CD4-positive, alpha-beta T cell (primary cell): ENCODE data around the gene RNF212. TPM values are rescaled to one million over a fixed set of nuclear protein-coding genes. Genes with fewer than 3 reads are reported as not detected.

Source experiments
- ATAC-seq: fragments of 200-7000 bp; cut with Tn5 transposase; one replicate; pipeline ENCODE4 v1.10.0; 2022; ENCODE audit warnings: mild to moderate bottlenecking; ENCODE audit not compliant: poor library complexity
- CTCF ChIA-PET: fragments of 350-600 bp; sonication (Branson Sonifier 250); formaldehyde crosslinking; loops from one replicate; lab custom pipeline; 2021; ENCODE audit warnings: antibody characterized with exemption, inconsistent platforms; lab: Charles Lee
- POLR2A ChIA-PET: fragments of 350-600 bp; sonication (Branson Sonifier 250); formaldehyde crosslinking; loops from one replicate; lab custom pipeline; 2021; ENCODE audit warnings: antibody characterized with exemption, inconsistent platforms; lab: Charles Lee
- DNase-seq, 14 experiments: peaks; one replicate each; pipeline ENCODE4 v3.0.0-alpha.2; 2013 to 2020; ENCODE audit warnings: mixed read lengths in 2 of 14
- H3K27ac ChIP-seq, 2 donors: one replicate each; pipeline versions ENCODE4 v1.5.1 to v1.7.0; 2013; ENCODE audit warnings: low read length in 2 of 2, low read depth in 1 of 2, mild to moderate bottlenecking in 1 of 2
- H3K27me3 ChIP-seq, 2 experiments: 1 replicate in 1 of 2; 2 replicates in 1 of 2; pipeline versions ENCODE4 v1.6.1 to v1.7.0; 2013; ENCODE audit warnings: low read length in 2 of 2, control low read depth in 1 of 2, mild to moderate bottlenecking in 1 of 2, moderate library complexity in 1 of 2; ENCODE audit not compliant: insufficient read depth in 2 of 2, control insufficient read depth in 1 of 2
- H3K36me3 ChIP-seq: one replicate; pipeline ENCODE4 v1.6.1; 2013; ENCODE audit warnings: low read length, control low read depth; ENCODE audit not compliant: insufficient read depth
- H3K4me1 ChIP-seq: one replicate; pipeline ENCODE4 v1.6.1; 2013; ENCODE audit warnings: low read length, control low read depth; ENCODE audit not compliant: insufficient read depth
- H3K4me3 ChIP-seq: one replicate; pipeline ENCODE4 v1.5.1; 2013; ENCODE audit warnings: mild to moderate bottlenecking, low read length, moderate library complexity
- H3K9me3 ChIP-seq, 2 experiments: 1 replicate in 1 of 2; 2 replicates in 1 of 2; pipeline versions ENCODE4 v1.6.1 to v1.7.0; 2013; ENCODE audit warnings: low read length in 2 of 2, mild to moderate bottlenecking in 2 of 2, control low read depth in 1 of 2, moderate library complexity in 1 of 2; ENCODE audit not compliant: control insufficient read depth in 1 of 2, insufficient read depth in 1 of 2
- H3K27ac Mint-ChIP-seq: one replicate; pipeline ENCODE4 v1.8.0; 2020; ENCODE audit warnings: mixed read lengths
- H3K27me3 Mint-ChIP-seq: one replicate; pipeline ENCODE4 v1.8.0; 2021; ENCODE audit warnings: mixed read lengths
- H3K36me3 Mint-ChIP-seq: one replicate; pipeline ENCODE4 v1.8.0; 2021; ENCODE audit warnings: low read depth, mixed read lengths
- H3K4me1 Mint-ChIP-seq: one replicate; pipeline ENCODE4 v1.8.0; 2021; ENCODE audit warnings: low read depth, mixed read lengths
- H3K4me3 Mint-ChIP-seq: one replicate; pipeline ENCODE4 v1.8.0; 2020; ENCODE audit warnings: mild to moderate bottlenecking, mixed read lengths
- H3K9me3 Mint-ChIP-seq: one replicate; pipeline ENCODE4 v1.8.0; 2020; ENCODE audit warnings: mixed read lengths
- CTCF ChIP-seq: fragments of 200-600 bp; IDR thresholded peaks from one replicate; pipeline ENCODE4 v1.8.0; 2022; ENCODE audit warnings: antibody characterized with exemption, mild to moderate bottlenecking
- intact Hi-C, 2 experiments: fragments of 100-400 bp; cut with DNase I in 1 of 2; cut with micrococcal nuclease in 1 of 2; formaldehyde crosslinking; loops; one replicate each; pipeline versions ENCODE4 v1.15.1 to v1.9.0; 2023 to 2025; cut with DNase I, micrococcal nuclease
- total RNA-seq, 174 experiments: library from RNA in 2 of 174; stranded (reverse) in 2 of 174; gene quantifications; one replicate each; pipeline ENCODE4 v1.2.3 and lab custom pipeline; 2021 to 2026

RNF212 gene
- total RNA-seq, 2 experiments from 2014 or later, result 5.6 to 8.3 TPM

DNA sequence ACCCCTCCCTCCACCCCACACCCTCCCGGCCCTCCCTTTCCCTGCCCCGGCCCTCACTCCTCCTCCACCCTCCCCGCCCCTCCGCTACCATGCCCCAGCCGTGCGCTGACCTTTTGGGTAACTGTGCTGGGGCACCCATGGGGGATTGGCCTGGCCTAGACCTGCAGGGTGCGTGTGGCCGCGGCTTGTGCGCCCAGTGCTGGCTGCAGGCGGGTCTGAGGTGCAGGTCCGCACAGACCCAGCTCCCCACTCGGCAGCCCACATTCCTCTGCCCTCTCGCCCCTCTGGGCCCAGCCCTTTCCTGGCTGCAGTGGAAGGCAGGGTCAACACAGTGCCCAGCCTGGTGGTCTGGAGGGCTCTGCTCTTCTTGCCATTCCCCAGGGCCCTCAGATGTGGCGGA lies 77.3 kb downstream of the RNF212 start:
- no peaks in the 10 kb centered on the region for H3K9me3 Mint-ChIP-seq
- no peaks in the 10 kb centered on the region for H3K4me1 Mint-ChIP-seq

GRCh38 chr4:1035510-1035909 lies 77.9 kb downstream of the RNF212 start:
- Histone ChIP-seq H3K27me3 (peaks cover 4 to 6% of the 10 kb centered on the region in 2 experiments), H3K27ac (no peak overlapping the region), H3K36me3 (no peaks in the 10 kb centered on the region), H3K9me3 (peaks cover 0 to 7% of the 10 kb centered on the region in 2 experiments), H3K4me1 (no peaks in the 10 kb centered on the region), H3K4me3 (no peak overlapping the region)
- CTCF ChIA-PET, result no interaction called here
- Mint-ChIP-seq H3K4me3 (no peak overlapping the region), H3K27ac (no peak overlapping the region), H3K36me3 (no peaks in the 10 kb centered on the region), H3K9me3 (no peaks in the 10 kb centered on the region), H3K27me3 (no peaks in the 10 kb centered on the region), H3K4me1 (no peaks in the 10 kb centered on the region)
- intact Hi-C loops, result no loop called here
- ATAC-seq, result no peak
- no peak for TF ChIP-seq CTCF
- no peak for DNase-seq
- POLR2A ChIA-PET, result no interaction called here

More for the DNA sequence above, 77.3 kb downstream of the RNF212 start:
- Mint-ChIP-seq H3K27me3 (no peaks in the 10 kb centered on the region), H3K4me3 (no peak overlapping the region), H3K27ac (no peak overlapping the region), H3K36me3 (no peaks in the 10 kb centered on the region)
- no peak for TF ChIP-seq CTCF
- Histone ChIP-seq H3K27me3 (peaks cover 4% of the 10 kb centered on the region in 2 experiments), H3K9me3 (peaks cover 0 to 7% of the 10 kb centered on the region in 2 experiments), H3K36me3 (no peaks in the 10 kb centered on the region), H3K4me1 (no peaks in the 10 kb centered on the region), H3K4me3 (no peak overlapping the region), H3K27ac (no peak overlapping the region)
- ChIA-PET CTCF (no interaction called here), POLR2A (no interaction called here)
- ATAC-seq (no peak), DNase-seq (no peak)
- intact Hi-C loops, result no loop called here

DNA sequence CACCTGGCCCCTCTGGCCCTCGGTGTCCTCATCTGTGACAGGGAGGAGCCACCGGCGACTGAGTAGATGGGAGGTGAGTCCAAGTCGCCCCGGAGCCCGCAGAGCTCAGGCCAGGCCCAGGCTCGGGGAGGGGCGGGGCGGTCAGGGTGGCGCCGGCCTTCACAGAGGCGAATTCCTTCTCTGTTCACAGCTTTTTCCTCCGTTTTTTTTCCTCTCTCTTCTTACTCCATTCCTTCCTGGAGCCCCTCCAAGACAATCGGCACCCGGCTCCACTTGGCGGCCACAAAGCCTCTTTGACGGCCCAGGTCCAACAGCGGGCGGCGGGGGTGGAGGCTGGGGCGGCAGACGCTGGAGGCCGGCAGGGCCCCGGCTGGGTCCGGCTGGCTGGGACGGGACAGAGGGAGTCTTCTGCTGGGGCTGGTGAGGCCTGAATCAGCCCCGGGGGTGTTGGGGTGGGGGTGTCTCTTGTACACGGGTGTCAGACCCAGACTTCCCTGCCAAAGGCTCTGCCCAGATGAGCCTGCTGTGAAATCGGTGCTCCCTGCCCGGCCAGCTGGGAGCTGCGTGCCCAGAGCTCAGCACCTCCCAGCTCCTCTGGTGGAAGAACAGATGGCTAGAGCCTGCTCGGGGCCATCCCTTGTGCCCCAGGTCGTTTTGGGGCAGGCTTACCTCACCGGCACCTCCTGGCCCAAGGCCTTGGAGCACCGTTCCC lies 79.4 kb downstream of the RNF212 start:
- Mint-ChIP-seq H3K4me1 (no peaks in the 10 kb centered on the region), H3K27ac (no peak overlapping the region), H3K36me3 (no peaks in the 10 kb centered on the region), H3K4me3 (no peak overlapping the region), H3K27me3 (no peaks in the 10 kb centered on the region), H3K9me3 (no peaks in the 10 kb centered on the region)
- intact Hi-C loops, result no loop called here
- ChIA-PET CTCF (no interaction called here), POLR2A (no interaction called here)
- Histone ChIP-seq H3K9me3 (peaks cover 0 to 7% of the 10 kb centered on the region in 2 experiments), H3K27me3 (peaks cover 4 to 6% of the 10 kb centered on the region in 2 experiments), H3K4me1 (no peaks in the 10 kb centered on the region), H3K4me3 (no peak overlapping the region), H3K27ac (no peak overlapping the region), H3K36me3 (no peaks in the 10 kb centered on the region)
- no peak for ATAC-seq
- no peak for TF ChIP-seq CTCF
- DNase-seq, result no peak
